Effector memory CD4-positive, alpha-beta T cell (primary cell): ENCODE data around the gene LCNL1.

Experiments
- DNase-seq, 3 donors: peaks; one replicate each; pipeline ENCODE4 v3.0.0-alpha.2; 2020
- H3K27ac ChIP-seq: 2 replicates; pipeline ENCODE4 v1.7.0; 2013; ENCODE audit warnings: mild to moderate bottlenecking, low read length, moderate library complexity; ENCODE audit not compliant: insufficient read depth, poor library complexity, severe bottlenecking
- H3K27me3 ChIP-seq: replicated peaks from 2 replicates; pipeline ENCODE4 v1.7.0; 2013; ENCODE audit warnings: mild to moderate bottlenecking, low read length; ENCODE audit not compliant: insufficient read depth, control insufficient read depth, poor library complexity, severe bottlenecking
- H3K36me3 ChIP-seq: 2 replicates; pipeline ENCODE4 v1.7.0; 2013; ENCODE audit warnings: mild to moderate bottlenecking, low read length, moderate library complexity; ENCODE audit not compliant: control insufficient read depth, insufficient read depth
- H3K4me1 ChIP-seq: 2 replicates; pipeline ENCODE4 v1.7.0; 2013; ENCODE audit warnings: low read length, mild to moderate bottlenecking; ENCODE audit not compliant: control insufficient read depth, insufficient read depth, poor library complexity, severe bottlenecking
- H3K4me3 ChIP-seq: 2 replicates; pipeline ENCODE4 v1.7.0; 2013; ENCODE audit warnings: low read length, low read depth, mild to moderate bottlenecking; ENCODE audit not compliant: insufficient read depth, poor library complexity, severe bottlenecking
- H3K9me3 ChIP-seq: 2 replicates; pipeline ENCODE4 v1.7.0; 2013; ENCODE audit warnings: mild to moderate bottlenecking, low read length, moderate library complexity; ENCODE audit not compliant: control insufficient read depth

The LCNL1 gene

GRCh38 chr9:137011156-137011555 lies 28.4 kb downstream of the LCNL1 start:
- Histone ChIP-seq H3K4me1 (no peaks in the 10 kb centered on the region), H3K9me3 (no peaks in the 10 kb centered on the region), H3K36me3 (peaks cover 55% of the 10 kb centered on the region), H3K4me3 (no peak overlapping the region), H3K27ac (no peak overlapping the region), H3K27me3 (no peaks in the 10 kb centered on the region)
- DNase-seq: no peak

GRCh38 chr9:137011907-137012675 lies 29.3 kb downstream of the LCNL1 start:
- no peak for DNase-seq
- H3K27me3 ChIP-seq: no peaks in the 10 kb centered on the region
- peaks cover 65% of the 10 kb centered on the region for H3K36me3 ChIP-seq
- H3K4me3 ChIP-seq: no peak overlapping the region
- H3K9me3 ChIP-seq: no peaks in the 10 kb centered on the region
- no peak overlapping the region for H3K27ac ChIP-seq
- no peaks in the 10 kb centered on the region for H3K4me1 ChIP-seq

- Histone ChIP-seq H3K9me3 (no peaks in the 10 kb centered on the region), H3K36me3 (peaks cover 72% of the 10 kb centered on the region), H3K27me3 (no peaks in the 10 kb centered on the region), H3K4me1 (no peaks in the 10 kb centered on the region), H3K4me3 (no peak overlapping the region), H3K27ac (no peak overlapping the region)
- no peak for DNase-seq
These were observed 30.1 kb downstream of the LCNL1 start for GRCh38 chr9:137012694-137013570.

- Histone ChIP-seq H3K4me3 (no peak overlapping the region), H3K27ac (no peak overlapping the region), H3K36me3 (peaks cover 68% of the 10 kb centered on the region), H3K9me3 (no peaks in the 10 kb centered on the region), H3K27me3 (no peaks in the 10 kb centered on the region), H3K4me1 (no peaks in the 10 kb centered on the region)
- DNase-seq: no peak
These were observed 30.8 kb downstream of the LCNL1 start for GRCh38 chr9:137013571-137013940.

- Histone ChIP-seq H3K4me3 (no peak overlapping the region), H3K36me3 (peaks cover 68% of the 10 kb centered on the region), H3K4me1 (no peaks in the 10 kb centered on the region), H3K9me3 (no peaks in the 10 kb centered on the region), H3K27me3 (no peaks in the 10 kb centered on the region), H3K27ac (no peak overlapping the region)
- DNase-seq: no peak
These were observed 31.4 kb downstream of the LCNL1 start for GRCh38 chr9:137014166-137014565.

GRCh38 chr9:137014776-137015539 lies 32.2 kb downstream of the LCNL1 start:
- Histone ChIP-seq H3K27ac (no peak overlapping the region), H3K4me1 (no peaks in the 10 kb centered on the region), H3K36me3 (peaks cover 61% of the 10 kb centered on the region), H3K4me3 (no peak overlapping the region), H3K27me3 (no peaks in the 10 kb centered on the region), H3K9me3 (no peaks in the 10 kb centered on the region)
- DNase-seq: no peak

- Histone ChIP-seq H3K27ac (no peak overlapping the region), H3K4me1 (no peaks in the 10 kb centered on the region), H3K9me3 (no peaks in the 10 kb centered on the region), H3K36me3 (peaks cover 61% of the 10 kb centered on the region), H3K4me3 (no peak overlapping the region), H3K27me3 (no peaks in the 10 kb centered on the region)
- DNase-seq: no peak
These were observed 32.7 kb downstream of the LCNL1 start for GRCh38 chr9:137015540-137015930.

GRCh38 chr9:137015976-137016375 lies 33.2 kb downstream of the LCNL1 start:
- Histone ChIP-seq H3K4me1 (no peaks in the 10 kb centered on the region), H3K9me3 (no peaks in the 10 kb centered on the region), H3K4me3 (no peak overlapping the region), H3K27me3 (no peaks in the 10 kb centered on the region), H3K27ac (no peak overlapping the region), H3K36me3 (peaks cover 61% of the 10 kb centered on the region)
- no peak for DNase-seq

GRCh38 chr9:137016436-137016835 lies 33.6 kb downstream of the LCNL1 start:
- no peaks in the 10 kb centered on the region for H3K27me3 ChIP-seq
- no peaks in the 10 kb centered on the region for H3K4me1 ChIP-seq
- H3K4me3 ChIP-seq: no peak overlapping the region
- H3K36me3 ChIP-seq: peaks cover 56% of the 10 kb centered on the region
- no peak overlapping the region for H3K27ac ChIP-seq
- no peaks in the 10 kb centered on the region for H3K9me3 ChIP-seq
- no peak for DNase-seq
